OCI-LY3 (cell line): Measurements from ENCODE around the gene GNAQ.

Experiments
- EZH2phosphoT487 ChIP-seq: fragments of 200-600 bp; shearing (Covaris generic); IDR thresholded peaks from 2 replicates; pipeline ENCODE4 v1.6.1; 2018; ENCODE audit warnings: antibody characterized with exemption, mixed run types, low read depth
- TF ChIP-seq, protein P1 (sequence below): fragments of 200-600, 300-600 bp; sonication (generic); IDR thresholded peaks from 2 replicates; pipeline ENCODE4 v1.5.1; 2014; ENCODE audit warnings: antibody characterized with exemption, low read length, low read depth

DNA sequence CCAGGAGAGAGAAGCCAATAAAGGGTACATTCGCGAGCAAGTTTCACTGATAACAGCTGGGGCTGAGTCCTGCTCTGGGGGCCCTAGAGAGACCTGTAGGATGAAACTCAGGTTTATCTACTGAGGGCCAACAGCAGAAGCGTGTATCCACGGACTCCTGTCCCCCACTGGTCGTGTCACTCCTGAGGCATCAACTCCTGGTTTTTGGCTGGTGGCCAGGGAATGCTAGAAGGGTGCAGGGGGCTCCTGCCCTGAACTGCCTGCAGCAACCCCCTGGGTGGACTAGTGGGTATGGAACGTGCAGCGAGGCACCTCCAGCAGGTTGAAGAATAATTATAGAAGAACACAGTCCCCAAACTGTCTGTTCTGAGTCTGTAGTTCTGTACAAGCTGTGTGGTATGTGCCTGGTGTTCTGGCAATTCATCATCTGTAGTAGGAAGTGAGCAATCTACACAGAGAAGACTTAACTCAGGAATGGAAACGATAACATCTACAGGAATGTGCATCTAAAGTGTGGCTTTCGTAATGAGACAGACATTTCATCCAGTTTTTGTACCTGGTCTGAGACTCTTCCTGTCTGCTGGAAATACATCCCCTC, 319.0 kb downstream of the GNAQ start:
- TF ChIP-seq, protein P1, sequence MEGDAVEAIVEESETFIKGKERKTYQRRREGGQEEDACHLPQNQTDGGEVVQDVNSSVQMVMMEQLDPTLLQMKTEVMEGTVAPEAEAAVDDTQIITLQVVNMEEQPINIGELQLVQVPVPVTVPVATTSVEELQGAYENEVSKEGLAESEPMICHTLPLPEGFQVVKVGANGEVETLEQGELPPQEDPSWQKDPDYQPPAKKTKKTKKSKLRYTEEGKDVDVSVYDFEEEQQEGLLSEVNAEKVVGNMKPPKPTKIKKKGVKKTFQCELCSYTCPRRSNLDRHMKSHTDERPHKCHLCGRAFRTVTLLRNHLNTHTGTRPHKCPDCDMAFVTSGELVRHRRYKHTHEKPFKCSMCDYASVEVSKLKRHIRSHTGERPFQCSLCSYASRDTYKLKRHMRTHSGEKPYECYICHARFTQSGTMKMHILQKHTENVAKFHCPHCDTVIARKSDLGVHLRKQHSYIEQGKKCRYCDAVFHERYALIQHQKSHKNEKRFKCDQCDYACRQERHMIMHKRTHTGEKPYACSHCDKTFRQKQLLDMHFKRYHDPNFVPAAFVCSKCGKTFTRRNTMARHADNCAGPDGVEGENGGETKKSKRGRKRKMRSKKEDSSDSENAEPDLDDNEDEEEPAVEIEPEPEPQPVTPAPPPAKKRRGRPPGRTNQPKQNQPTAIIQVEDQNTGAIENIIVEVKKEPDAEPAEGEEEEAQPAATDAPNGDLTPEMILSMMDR = no peak
- no peak for TF ChIP-seq EZH2phosphoT487
